ENCODE measurements around the gene DRAXIN.

Gene DRAXIN

GRCh38 chr1:11657654-11658053, 33.9 kb upstream of the DRAXIN start:
- Histone ChIP-seq H3K79me2 (ENCODE audit: control insufficient read depth, insufficient read depth, low read length, unreplicated experiment) (no peaks in the 10 kb centered on the region), H3K27ac (ENCODE audit: low read depth, low read length) (no peak overlapping the region), H3K4me1 (ENCODE audit: control insufficient read depth, insufficient read depth, low read length, unreplicated experiment) (peaks cover 5% of the 10 kb centered on the region), H3K36me3 (ENCODE audit: insufficient read depth, low read length) (no peaks in the 10 kb centered on the region), H3K27me3 (ENCODE audit: insufficient read depth, low read length) (no peaks in the 10 kb centered on the region), H3K4me3 (ENCODE audit: low read depth, low read length) (no peak overlapping the region), H2AFZ (ENCODE audit: low read length, unreplicated experiment) (no peak overlapping the region)

- H3K27me3 ChIP-seq (ENCODE audit: insufficient read depth, low read length), result no peaks in the 10 kb centered on the region
- no peaks in the 10 kb centered on the region for H3K79me2 ChIP-seq (ENCODE audit: control insufficient read depth, insufficient read depth, low read length, unreplicated experiment)
- no peak overlapping the region for H2AFZ ChIP-seq (ENCODE audit: low read length, unreplicated experiment)
- H3K27ac ChIP-seq (ENCODE audit: low read depth, low read length), result no peak overlapping the region
- H3K4me1 ChIP-seq (ENCODE audit: control insufficient read depth, insufficient read depth, low read length, unreplicated experiment), result peaks cover 5% of the 10 kb centered on the region
- no peak overlapping the region for H3K4me3 ChIP-seq (ENCODE audit: low read depth, low read length)
- no peaks in the 10 kb centered on the region for H3K36me3 ChIP-seq (ENCODE audit: insufficient read depth, low read length)
Observed at GRCh38 chr1:11658542-11658941, 33.0 kb upstream of the DRAXIN start.

DNA sequence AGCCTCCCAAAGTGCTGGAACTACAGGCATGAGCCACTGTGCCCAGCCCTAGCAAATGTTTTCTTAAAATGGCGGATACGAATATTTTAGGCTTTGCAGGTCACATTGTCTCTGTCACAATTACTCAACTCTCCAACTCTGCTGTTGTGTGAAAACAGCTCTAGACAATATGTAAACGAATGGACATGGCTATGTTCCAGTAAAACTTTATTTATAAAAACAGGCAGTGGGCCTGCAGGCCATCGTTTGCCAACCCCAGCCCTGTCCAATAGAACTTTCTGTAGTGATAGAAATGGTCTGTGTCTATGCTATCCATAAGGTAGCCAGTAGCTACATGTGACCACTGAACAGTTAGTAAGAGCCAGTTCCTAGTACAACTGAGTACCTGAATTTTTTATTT, 31.8 kb upstream of the DRAXIN start:
- Histone ChIP-seq H3K27ac (ENCODE audit: low read depth, low read length) (no peak overlapping the region), H3K79me2 (ENCODE audit: control insufficient read depth, insufficient read depth, low read length, unreplicated experiment) (no peaks in the 10 kb centered on the region), H3K27me3 (ENCODE audit: insufficient read depth, low read length) (no peaks in the 10 kb centered on the region), H3K36me3 (ENCODE audit: insufficient read depth, low read length) (no peaks in the 10 kb centered on the region), H3K4me1 (ENCODE audit: control insufficient read depth, insufficient read depth, low read length, unreplicated experiment) (peaks cover 5% of the 10 kb centered on the region), H3K4me3 (ENCODE audit: low read depth, low read length) (no peak overlapping the region), H2AFZ (ENCODE audit: low read length, unreplicated experiment) (no peak overlapping the region)

GRCh38 chr1:11661103-11661502, 30.4 kb upstream of the DRAXIN start:
- H3K4me3 ChIP-seq (ENCODE audit: low read depth, low read length), result no peak overlapping the region
- H3K27me3 ChIP-seq (ENCODE audit: insufficient read depth, low read length), result no peaks in the 10 kb centered on the region
- no peak overlapping the region for H2AFZ ChIP-seq (ENCODE audit: low read length, unreplicated experiment)
- no peaks in the 10 kb centered on the region for H3K4me1 ChIP-seq (ENCODE audit: control insufficient read depth, insufficient read depth, low read length, unreplicated experiment)
- H3K27ac ChIP-seq (ENCODE audit: low read depth, low read length), result no peak overlapping the region
- H3K79me2 ChIP-seq (ENCODE audit: control insufficient read depth, insufficient read depth, low read length, unreplicated experiment), result no peaks in the 10 kb centered on the region
- H3K36me3 ChIP-seq (ENCODE audit: insufficient read depth, low read length), result no peaks in the 10 kb centered on the region

DNA sequence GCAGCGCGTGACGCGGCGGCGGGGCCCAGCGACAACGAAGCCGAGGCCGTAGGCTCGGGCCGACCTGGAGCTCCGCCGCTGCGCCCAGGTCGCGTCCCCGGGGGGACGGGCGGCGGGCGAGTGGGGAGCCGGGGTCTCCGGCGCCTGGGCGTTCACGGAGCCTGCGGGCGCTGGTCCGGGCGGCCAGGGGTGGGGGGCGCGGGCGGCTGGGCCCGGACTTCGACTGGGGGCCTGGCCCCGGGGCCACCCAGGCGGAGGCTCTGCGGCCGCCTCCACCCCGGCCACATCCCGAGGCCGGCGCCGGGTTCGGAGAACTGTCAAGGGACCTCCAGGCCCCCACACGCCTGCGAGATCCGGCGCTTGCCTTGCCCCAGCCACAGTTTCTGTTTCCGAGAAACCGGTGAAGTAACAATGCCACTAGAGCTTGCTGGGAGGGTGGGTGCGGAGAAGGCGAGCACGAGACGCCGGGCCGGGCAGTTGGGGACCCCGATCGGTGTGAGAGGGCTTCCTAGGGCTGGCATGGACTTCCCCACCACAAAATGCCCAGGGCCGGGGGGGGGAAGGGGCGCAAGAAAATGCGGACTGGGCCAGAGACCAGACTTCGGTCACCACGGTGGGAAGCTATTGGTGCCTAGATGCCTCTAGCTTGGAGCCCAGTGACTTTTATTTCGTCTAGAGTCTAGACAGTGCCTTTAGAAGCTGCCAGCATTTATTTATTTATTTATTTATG, 27.0 kb upstream of the DRAXIN start:
- H2AFZ ChIP-seq (ENCODE audit: low read length, unreplicated experiment), result peak overlapping the region; percentile 59
- H3K27ac ChIP-seq (ENCODE audit: low read depth, low read length), result no peak overlapping the region

DNA sequence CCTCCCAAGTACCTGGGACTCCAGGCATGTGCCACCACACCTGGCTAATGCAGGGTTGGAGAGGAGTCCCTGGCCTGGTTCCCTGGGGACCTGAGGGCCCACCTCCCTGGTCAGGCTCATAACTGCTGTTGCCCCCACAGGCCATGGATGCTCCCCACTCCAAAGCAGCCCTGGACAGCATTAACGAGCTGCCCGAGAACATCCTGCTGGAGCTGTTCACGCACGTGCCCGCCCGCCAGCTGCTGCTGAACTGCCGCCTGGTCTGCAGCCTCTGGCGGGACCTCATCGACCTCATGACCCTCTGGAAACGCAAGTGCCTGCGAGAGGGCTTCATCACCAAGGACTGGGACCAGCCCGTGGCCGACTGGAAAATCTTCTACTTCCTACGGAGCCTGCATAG, 23.0 kb upstream of the DRAXIN start:
- H3K36me3 ChIP-seq (ENCODE audit: insufficient read depth, low read length), result peaks cover under 1% of the 10 kb centered on the region; the same call in 1 of the 2 replicates
- no peaks in the 10 kb centered on the region for H3K79me2 ChIP-seq (ENCODE audit: control insufficient read depth, insufficient read depth, low read length, unreplicated experiment)
- no peak overlapping the region for H3K27ac ChIP-seq (ENCODE audit: low read depth, low read length)
- no peaks in the 10 kb centered on the region for H3K4me1 ChIP-seq (ENCODE audit: control insufficient read depth, insufficient read depth, low read length, unreplicated experiment)
- no peak overlapping the region for H3K4me3 ChIP-seq (ENCODE audit: low read depth, low read length)
- no peak overlapping the region for H2AFZ ChIP-seq (ENCODE audit: low read length, unreplicated experiment)
- no peaks in the 10 kb centered on the region for H3K27me3 ChIP-seq (ENCODE audit: insufficient read depth, low read length)

More for the DNA sequence above, 27.0 kb upstream of the DRAXIN start:
- peak overlapping the region; percentile 77 for H3K4me3 ChIP-seq (ENCODE audit: low read depth, low read length)
- H3K79me2 ChIP-seq (ENCODE audit: control insufficient read depth, insufficient read depth, low read length, unreplicated experiment), result no peaks in the 10 kb centered on the region
- H3K4me1 ChIP-seq (ENCODE audit: control insufficient read depth, insufficient read depth, low read length, unreplicated experiment), result no peaks in the 10 kb centered on the region
- no peaks in the 10 kb centered on the region for H3K27me3 ChIP-seq (ENCODE audit: insufficient read depth, low read length)
- no peaks in the 10 kb centered on the region for H3K36me3 ChIP-seq (ENCODE audit: insufficient read depth, low read length)

DNA sequence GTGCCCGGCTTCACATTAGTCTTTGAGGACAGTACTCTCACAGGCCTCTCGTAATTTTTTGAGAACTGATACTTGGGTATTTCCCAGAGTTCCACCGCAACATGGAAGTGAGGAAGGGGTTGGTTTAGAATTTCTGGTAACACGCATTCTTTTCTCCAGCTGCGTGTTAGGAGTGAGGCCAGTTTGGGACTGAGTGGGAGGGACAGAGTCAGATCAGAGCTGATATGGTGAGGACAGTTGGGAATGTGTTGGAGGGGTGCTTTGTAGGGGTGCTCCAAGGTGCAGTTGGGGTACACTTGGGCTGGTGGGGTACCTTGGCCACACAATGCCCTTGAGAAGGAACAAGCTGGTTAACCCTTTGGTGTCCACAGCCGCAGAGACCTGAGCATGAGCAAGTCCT, 20.8 kb upstream of the DRAXIN start:
- H3K79me2 ChIP-seq (ENCODE audit: control insufficient read depth, insufficient read depth, low read length, unreplicated experiment), result no peaks in the 10 kb centered on the region
- no peak overlapping the region for H3K4me3 ChIP-seq (ENCODE audit: low read depth, low read length)
- no peaks in the 10 kb centered on the region for H3K4me1 ChIP-seq (ENCODE audit: control insufficient read depth, insufficient read depth, low read length, unreplicated experiment)
- H3K27ac ChIP-seq (ENCODE audit: low read depth, low read length), result no peak overlapping the region
- H3K27me3 ChIP-seq (ENCODE audit: insufficient read depth, low read length), result no peaks in the 10 kb centered on the region
- peaks cover 3% of the 10 kb centered on the region; the same call in 1 of the 2 replicates for H3K36me3 ChIP-seq (ENCODE audit: insufficient read depth, low read length)
- no peak overlapping the region for H2AFZ ChIP-seq (ENCODE audit: low read length, unreplicated experiment)

DNA sequence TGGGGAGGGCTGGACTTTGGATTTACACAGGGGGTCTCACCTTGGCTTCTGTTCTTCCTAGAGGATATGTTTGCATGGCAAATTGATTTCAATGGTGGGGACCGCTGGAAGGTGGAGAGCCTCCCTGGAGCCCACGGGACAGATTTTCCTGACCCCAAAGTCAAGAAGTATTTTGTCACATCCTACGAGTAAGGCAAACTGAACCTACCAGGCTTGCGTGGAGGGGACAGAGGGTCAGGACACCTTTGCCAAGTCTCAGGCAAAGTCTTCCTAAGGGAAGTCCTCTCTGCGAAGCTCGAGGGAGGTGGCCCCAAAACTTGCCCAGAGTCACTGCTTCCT, 20.3 kb upstream of the DRAXIN start:
- no peak overlapping the region for H3K4me3 ChIP-seq (ENCODE audit: low read depth, low read length)

DNA sequence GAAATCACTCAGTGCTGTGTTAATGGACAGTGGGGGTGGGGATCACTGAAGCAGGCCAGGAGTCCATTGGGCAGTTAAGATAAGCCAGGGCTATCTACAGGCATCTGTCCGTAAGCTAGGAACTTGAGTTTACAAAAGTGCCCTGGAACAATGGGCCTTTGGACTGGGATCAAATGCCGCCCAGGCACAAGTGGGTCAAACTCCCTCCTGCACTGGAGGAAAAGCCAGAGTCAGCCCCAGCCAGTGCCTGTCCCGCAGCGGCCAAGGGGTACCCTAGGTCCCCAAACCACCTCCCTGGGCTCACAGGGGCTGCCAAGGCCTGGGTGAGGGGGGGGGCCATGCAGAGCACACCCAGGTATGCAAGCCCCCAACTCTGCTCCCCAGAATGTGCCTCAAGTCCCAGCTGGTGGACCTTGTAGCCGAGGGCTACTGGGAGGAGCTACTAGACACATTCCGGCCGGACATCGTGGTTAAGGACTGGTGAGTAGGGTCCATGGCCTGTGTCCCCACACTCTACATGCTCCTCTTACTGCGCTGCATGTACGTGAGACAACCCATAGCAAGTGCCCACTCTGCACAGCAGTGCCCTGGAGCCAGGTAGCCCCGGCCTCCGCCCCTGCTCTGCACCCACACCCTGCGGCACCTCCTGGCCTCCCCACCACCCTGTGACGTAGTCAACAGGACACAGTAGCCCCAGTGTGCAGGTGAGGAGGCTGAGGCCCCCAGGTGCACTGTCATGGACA, 19.8 kb upstream of the DRAXIN start:
- Histone ChIP-seq H3K79me2 (ENCODE audit: control insufficient read depth, insufficient read depth, low read length, unreplicated experiment) (no peaks in the 10 kb centered on the region), H3K27ac (ENCODE audit: low read depth, low read length) (no peak overlapping the region), H3K4me3 (ENCODE audit: low read depth, low read length) (no peak overlapping the region), H3K36me3 (ENCODE audit: insufficient read depth, low read length) (peaks cover 3% of the 10 kb centered on the region; the same call in 1 of the 2 replicates), H3K4me1 (ENCODE audit: control insufficient read depth, insufficient read depth, low read length, unreplicated experiment) (no peaks in the 10 kb centered on the region), H2AFZ (ENCODE audit: low read length, unreplicated experiment) (no peak overlapping the region), H3K27me3 (ENCODE audit: insufficient read depth, low read length) (no peaks in the 10 kb centered on the region)

More for the DNA sequence above, 20.3 kb upstream of the DRAXIN start:
- Histone ChIP-seq H3K4me1 (ENCODE audit: control insufficient read depth, insufficient read depth, low read length, unreplicated experiment) (no peaks in the 10 kb centered on the region), H3K27me3 (ENCODE audit: insufficient read depth, low read length) (no peaks in the 10 kb centered on the region), H3K79me2 (ENCODE audit: control insufficient read depth, insufficient read depth, low read length, unreplicated experiment) (no peaks in the 10 kb centered on the region), H3K36me3 (ENCODE audit: insufficient read depth, low read length) (peaks cover 3% of the 10 kb centered on the region; the same call in 1 of the 2 replicates), H3K27ac (ENCODE audit: low read depth, low read length) (no peak overlapping the region), H2AFZ (ENCODE audit: low read length, unreplicated experiment) (no peak overlapping the region)

- H3K36me3 ChIP-seq (ENCODE audit: insufficient read depth, low read length), result peaks cover 3% of the 10 kb centered on the region; the same call in 1 of the 2 replicates
- no peaks in the 10 kb centered on the region for H3K4me1 ChIP-seq (ENCODE audit: control insufficient read depth, insufficient read depth, low read length, unreplicated experiment)
- H3K79me2 ChIP-seq (ENCODE audit: control insufficient read depth, insufficient read depth, low read length, unreplicated experiment), result no peaks in the 10 kb centered on the region
Observed at GRCh38 chr1:11673089-11673769, 18.3 kb upstream of the DRAXIN start.

More at GRCh38 chr1:11673089-11673769, 18.3 kb upstream of the DRAXIN start:
- H3K4me3 ChIP-seq (ENCODE audit: low read depth, low read length), result no peak overlapping the region
- no peaks in the 10 kb centered on the region for H3K27me3 ChIP-seq (ENCODE audit: insufficient read depth, low read length)
- H3K27ac ChIP-seq (ENCODE audit: low read depth, low read length), result no peak overlapping the region
- no peak overlapping the region for H2AFZ ChIP-seq (ENCODE audit: low read length, unreplicated experiment)
